NT2/D1 (cell line): Measurements from ENCODE around the gene SLC41A3.

Source experiments
- SUZ12 ChIP-seq: IDR thresholded peaks from 2 replicates; pipeline ENCODE4 v1.6.1; 2011; ENCODE audit not compliant: insufficient read length, insufficient read depth; ENCODE audit errors: extremely low read depth
- YY1 ChIP-seq: IDR thresholded peaks from 2 replicates; pipeline ENCODE4 v1.6.1; 2011; ENCODE audit not compliant: insufficient read length, insufficient read depth
- ZNF274 ChIP-seq: IDR thresholded peaks from 2 replicates; pipeline ENCODE4 v1.6.1; 2011; ENCODE audit warnings: mild to moderate bottlenecking, low read depth, low read length

DNA sequence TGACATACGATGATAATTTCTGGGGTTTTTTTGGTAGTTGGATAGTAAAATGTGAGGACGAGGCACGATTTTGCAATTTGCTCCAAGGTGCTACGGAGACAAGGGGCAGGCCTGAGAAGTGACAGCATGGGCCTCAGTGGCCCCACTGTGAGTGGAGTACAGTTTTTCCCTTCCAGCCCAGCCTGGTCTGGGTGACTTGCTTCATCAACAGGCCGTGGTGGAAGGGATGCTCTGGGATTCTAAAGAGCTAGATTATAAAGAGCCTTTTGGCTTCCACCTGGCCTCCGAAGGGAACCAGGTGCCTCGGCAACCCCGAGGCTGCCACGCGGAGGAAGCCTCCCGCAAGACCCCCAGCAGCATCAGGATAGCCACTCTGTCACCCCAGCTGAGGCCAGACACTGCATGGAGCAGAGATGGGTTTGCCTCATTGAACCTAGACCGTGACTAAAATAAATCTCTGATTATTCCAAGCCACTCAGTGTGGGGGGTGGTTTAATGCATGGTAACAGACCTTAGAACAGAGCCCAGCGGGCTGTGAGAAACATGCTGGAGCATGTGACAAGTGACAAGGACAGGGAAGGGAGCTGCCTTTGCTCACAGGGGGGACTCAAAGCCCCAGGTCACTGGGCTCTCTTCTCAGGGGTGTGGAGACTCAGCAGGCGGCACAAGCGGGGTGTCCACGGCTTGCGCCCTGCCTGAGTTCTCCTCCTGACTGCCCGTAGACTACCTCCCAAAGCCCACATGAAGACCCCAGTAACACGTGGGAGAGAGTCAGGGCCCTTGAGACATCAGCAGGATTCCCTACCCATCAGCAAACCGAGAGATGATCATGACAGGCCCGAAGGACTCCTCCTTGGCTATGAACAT is 22.6 kb upstream of the SLC41A3 start:
- TF ChIP-seq ZNF274 (no peak), YY1 (no peak), SUZ12 (no peak)
